Kidney epithelial cell (primary cell): Measurements from ENCODE around the gene ANKAR. TPM values are rescaled to one million over a fixed set of nuclear protein-coding genes. Genes with fewer than 3 reads are reported as not detected.
"Not testable (repeated sequence)": the region's sequence is repeated elsewhere in the genome, so short reads cannot be mapped to it uniquely, and the experiment has no call there.

Experiments
- DNase-seq: peaks from one replicate; pipeline ENCODE4 v3.0.0-alpha.2; 2010; ENCODE audit warnings: low read depth
- H3K27me3 ChIP-seq: 2 replicates; pipeline ENCODE4 v1.6.0; 2011; ENCODE audit warnings: low read length; ENCODE audit not compliant: control insufficient read depth, insufficient read depth
- H3K36me3 ChIP-seq: 2 replicates; pipeline ENCODE4 v1.5.1; 2011; ENCODE audit warnings: low read length; ENCODE audit not compliant: control insufficient read depth, insufficient read depth
- H3K4me3 ChIP-seq: 2 replicates; pipeline ENCODE4 v1.5.1; 2011; ENCODE audit warnings: low read depth, mild to moderate bottlenecking, control low read depth, low read length
- total RNA-seq: library from RNA; depleted of rRNA; stranded (reverse); fragments of >200 nt; gene quantifications from 2 replicates; pipeline ENCODE4 v1.2.3, GENCODE V29; 2015
- TF ChIP-seq, protein P1 (sequence below): IDR thresholded peaks from 2 replicates; pipeline ENCODE4 v1.5.1; 2011; ENCODE audit warnings: mild to moderate bottlenecking, moderate library complexity, low read length, control low read depth, inconsistent platforms; ENCODE audit not compliant: insufficient read depth, poor library complexity, severe bottlenecking

The ANKAR gene
- total RNA-seq, 1 donor from 2014 or later: 3.8 TPM

DNA sequence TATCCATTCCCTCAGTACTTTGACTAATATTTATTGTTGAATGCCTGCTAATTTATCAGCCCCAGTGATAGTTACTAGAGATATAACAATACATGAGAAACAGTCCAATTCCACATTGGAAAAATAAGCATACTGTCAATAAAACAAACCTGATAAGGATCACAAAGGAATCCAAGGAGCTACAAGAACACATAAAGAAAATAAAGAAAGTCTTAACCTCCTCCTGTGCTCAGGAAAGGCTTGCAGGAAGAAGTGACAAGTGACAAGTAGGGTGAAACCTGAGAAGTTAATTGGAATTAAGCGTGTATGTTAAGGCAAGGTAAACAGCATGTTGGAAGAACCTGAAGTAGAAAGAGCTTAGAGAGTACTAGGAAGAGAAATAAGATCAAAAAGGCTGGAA, 33.5 kb upstream of the ANKAR start:
- no peaks in the 10 kb centered on the region for H3K27me3 ChIP-seq
- no peak for DNase-seq
- H3K36me3 ChIP-seq: no peaks in the 10 kb centered on the region
- TF ChIP-seq, protein P1, sequence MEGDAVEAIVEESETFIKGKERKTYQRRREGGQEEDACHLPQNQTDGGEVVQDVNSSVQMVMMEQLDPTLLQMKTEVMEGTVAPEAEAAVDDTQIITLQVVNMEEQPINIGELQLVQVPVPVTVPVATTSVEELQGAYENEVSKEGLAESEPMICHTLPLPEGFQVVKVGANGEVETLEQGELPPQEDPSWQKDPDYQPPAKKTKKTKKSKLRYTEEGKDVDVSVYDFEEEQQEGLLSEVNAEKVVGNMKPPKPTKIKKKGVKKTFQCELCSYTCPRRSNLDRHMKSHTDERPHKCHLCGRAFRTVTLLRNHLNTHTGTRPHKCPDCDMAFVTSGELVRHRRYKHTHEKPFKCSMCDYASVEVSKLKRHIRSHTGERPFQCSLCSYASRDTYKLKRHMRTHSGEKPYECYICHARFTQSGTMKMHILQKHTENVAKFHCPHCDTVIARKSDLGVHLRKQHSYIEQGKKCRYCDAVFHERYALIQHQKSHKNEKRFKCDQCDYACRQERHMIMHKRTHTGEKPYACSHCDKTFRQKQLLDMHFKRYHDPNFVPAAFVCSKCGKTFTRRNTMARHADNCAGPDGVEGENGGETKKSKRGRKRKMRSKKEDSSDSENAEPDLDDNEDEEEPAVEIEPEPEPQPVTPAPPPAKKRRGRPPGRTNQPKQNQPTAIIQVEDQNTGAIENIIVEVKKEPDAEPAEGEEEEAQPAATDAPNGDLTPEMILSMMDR: no peak
- H3K4me3 ChIP-seq: no peak overlapping the region

DNA sequence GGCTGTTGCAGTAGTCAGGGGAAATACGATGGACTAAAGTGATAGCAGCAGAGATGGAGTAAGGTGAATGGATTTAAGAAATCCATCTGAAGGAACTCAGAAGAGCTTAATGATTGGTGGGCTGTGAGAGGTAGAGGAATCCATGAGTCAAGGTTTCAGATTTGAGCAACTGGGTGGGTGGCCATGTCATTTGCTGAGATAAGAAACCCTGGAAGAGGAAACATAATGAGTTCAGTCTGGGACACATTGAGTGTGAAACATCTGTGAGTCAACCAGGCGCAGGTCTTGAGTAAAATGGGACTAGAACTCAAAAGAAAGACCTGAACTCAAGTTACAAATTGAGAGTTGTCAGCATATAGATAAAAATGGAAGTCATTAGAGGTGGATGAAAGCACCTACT, 32.9 kb upstream of the ANKAR start:
- H3K36me3 ChIP-seq: no peaks in the 10 kb centered on the region
- no peak for DNase-seq
- no peaks in the 10 kb centered on the region for H3K27me3 ChIP-seq
- no peak overlapping the region for H3K4me3 ChIP-seq
- TF ChIP-seq, protein P1: no peak

DNA sequence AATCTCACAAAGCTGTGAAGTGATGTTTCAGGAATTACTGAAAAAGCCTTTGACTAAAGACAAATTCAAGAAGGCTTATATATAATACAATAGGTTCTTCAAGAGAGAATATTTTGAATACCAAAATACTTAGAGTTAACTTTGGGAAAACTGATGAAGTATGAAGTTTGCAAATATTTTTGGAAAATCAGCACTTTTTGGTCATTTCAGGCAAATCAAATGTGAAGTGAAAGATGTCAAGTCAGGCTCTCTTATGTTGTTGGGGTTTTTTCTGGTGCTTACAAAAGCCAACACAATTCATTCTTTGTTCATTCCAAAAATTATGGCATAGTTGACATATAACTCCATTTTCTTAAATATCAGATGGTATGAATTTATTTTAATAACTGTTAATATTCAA, 27.9 kb upstream of the ANKAR start:
- TF ChIP-seq, protein P1: no peak
- no peak for DNase-seq
- Histone ChIP-seq H3K4me3 (no peak overlapping the region), H3K27me3 (no peaks in the 10 kb centered on the region), H3K36me3 (no peaks in the 10 kb centered on the region)

DNA sequence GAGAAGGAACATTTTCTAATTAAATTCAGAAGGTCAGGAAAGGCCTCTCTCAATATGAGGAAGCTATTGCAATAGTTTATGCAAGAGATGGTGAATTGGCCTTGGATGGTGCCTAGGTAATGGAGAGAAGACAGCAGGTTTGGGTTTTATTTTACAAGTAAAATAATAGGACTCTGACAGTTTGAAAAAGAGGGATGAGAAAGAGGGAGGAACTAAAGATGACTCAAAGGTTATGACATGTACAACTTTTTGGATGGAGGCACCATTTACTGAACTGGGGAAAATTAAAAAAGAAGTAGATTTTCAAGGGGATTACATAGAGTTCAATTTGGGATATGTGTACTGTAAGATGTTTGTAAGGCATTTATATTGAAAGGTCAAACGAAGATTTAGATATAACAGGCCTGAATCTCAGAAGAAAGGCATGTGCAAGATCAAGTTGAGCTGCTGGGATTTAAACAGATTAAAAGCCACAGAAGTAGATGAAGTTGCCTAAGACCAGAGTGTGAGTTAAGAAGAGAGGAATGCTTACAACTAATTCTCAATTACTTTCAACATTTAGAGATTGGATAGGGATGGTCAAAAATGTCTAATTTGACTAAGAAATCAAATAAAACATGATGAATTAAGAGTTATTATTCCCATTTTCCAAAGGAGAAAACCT, 25.5 kb upstream of the ANKAR start:
- H3K4me3 ChIP-seq: no peak overlapping the region
- no peak for DNase-seq
- TF ChIP-seq, protein P1: no peak
- no peaks in the 10 kb centered on the region for H3K36me3 ChIP-seq
- H3K27me3 ChIP-seq: no peaks in the 10 kb centered on the region

DNA sequence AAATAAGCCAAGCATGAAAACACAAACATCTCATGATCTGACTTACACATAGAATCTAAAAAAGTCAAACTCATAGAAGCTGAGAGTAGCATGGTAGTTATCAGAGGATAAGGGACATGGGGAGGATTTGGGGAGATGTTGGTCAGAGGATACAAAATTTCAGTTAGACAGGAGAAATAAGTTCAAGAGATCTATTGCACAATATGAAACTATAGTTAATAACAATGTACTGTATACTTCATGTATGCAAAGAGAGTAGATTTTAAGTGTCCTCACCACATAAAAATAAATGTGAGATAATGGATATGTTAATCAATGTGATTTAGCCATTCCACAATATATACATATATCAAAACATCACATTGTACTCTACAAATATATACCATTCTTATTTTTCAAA, 23.2 kb upstream of the ANKAR start:
- H3K36me3 ChIP-seq: no peaks in the 10 kb centered on the region
- no peak for DNase-seq
- no peak overlapping the region for H3K4me3 ChIP-seq
- TF ChIP-seq, protein P1: no peak
- no peaks in the 10 kb centered on the region for H3K27me3 ChIP-seq

DNA sequence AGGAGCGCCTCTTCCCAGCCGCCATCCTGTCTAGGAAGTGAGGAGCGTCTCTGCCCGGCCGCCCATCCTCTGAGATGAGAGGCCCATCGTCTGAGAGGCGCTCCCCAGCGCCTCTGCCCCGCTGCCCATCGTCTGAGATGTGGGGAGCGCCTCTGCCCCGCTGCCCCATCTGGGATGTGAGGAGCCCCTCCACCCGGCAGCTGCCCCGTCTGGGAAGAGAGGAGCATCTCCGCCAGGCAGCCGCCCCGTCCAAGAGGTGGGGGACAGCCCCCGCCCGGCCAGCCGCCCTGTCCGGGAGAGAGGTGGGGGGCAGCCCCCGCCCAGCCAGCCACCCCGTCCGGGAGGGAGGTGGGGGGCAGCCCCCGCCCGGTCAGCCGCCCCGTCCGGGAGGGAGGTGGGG, 21.0 kb upstream of the ANKAR start:
- DNase-seq, H3K36me3 ChIP-seq, H3K27me3 ChIP-seq, H3K4me3 ChIP-seq: not testable (repeated sequence)
